ENCODE results near the gene PAH. TPM values are rescaled to one million over a fixed set of nuclear protein-coding genes. Genes with fewer than 3 reads are reported as not detected.

The PAH gene
- total and polyA plus RNA-seq, 2 of the 4 experiments (the other 2 are of a cell fraction), result not detected

GRCh38 chr12:102806592-102806991 is 110.5 kb downstream of the PAH start:
- WGBS, 2 experiments (ENCODE audit: extremely low coverage in 2 of 2, insufficient read length in 1 of 2), result no CpG with 5 or more reads among the region's 2 CpGs
- H2AFZ ChIP-seq (replicated peaks; ENCODE audit: low read length, poor library complexity), result no peak overlapping the region
- no peak overlapping the region for H3K18ac ChIP-seq (ENCODE audit: low read depth, low read length)
- no peak overlapping the region for H4K8ac ChIP-seq (ENCODE audit: low read depth in 2 of 2, low read length in 2 of 2)
- no peak overlapping the region for H3K14ac ChIP-seq (replicated peaks; ENCODE audit: low read depth, low read length)
- no peaks in the 10 kb centered on the region for H3K79me1 ChIP-seq (ENCODE audit: low read depth in 1 of 2, low read length in 2 of 2)
- H2AK9ac ChIP-seq (replicated peaks; ENCODE audit: low read depth, low read length, poor library complexity), result no peak overlapping the region
- no peaks in the 10 kb centered on the region for H3K4me1 ChIP-seq (ENCODE audit: control insufficient read depth, insufficient read depth, low read length)
- dilution Hi-C loops (cut with HindIII; ENCODE audit: low sequenced_read_pairs, unreplicated experiment) (no loop called here), intact Hi-C loops (cut with micrococcal nuclease) (no loop called here), in situ Hi-C loops (cut with MboI; ENCODE audit: low sequenced_read_pairs) (no loop called here)
- POLR2A ChIA-PET (ENCODE audit: unreplicated experiment), result no interaction called here
- no peak overlapping the region for H3K27ac ChIP-seq (ENCODE audit: insufficient read depth, low read length)
- no peak overlapping the region for H3K9ac ChIP-seq (ENCODE audit: low read depth, low read length)
- no peak overlapping the region for H4K91ac ChIP-seq (ENCODE audit: insufficient read depth, low read depth, low read length)
- no peak overlapping the region for H3K4ac ChIP-seq (ENCODE audit: low read depth, low read length)
- no peak for ATAC-seq (ENCODE audit: low read depth)
- H3K4me3 ChIP-seq (ENCODE audit: insufficient read depth, low read depth, low read length), result no peak overlapping the region
- BruUV-seq (replicated peaks), result no TSS peak
- no peak overlapping the region for H2AK5ac ChIP-seq (ENCODE audit: low read depth, low read length)
- no peaks in the 10 kb centered on the region for H3K36me3 ChIP-seq (ENCODE audit: control insufficient read depth, insufficient read depth, low read length)
- H3K56ac ChIP-seq (ENCODE audit: extremely low read depth, insufficient read depth, low read length), result no peak overlapping the region
- no peak for TF ChIP-seq CEBPB (IDR thresholded peaks at IDR 0.05; ENCODE audit: low read depth, low read length)
- no peak overlapping the region for H3K4me2 ChIP-seq (ENCODE audit: low read depth, low read length)
- H3K23ac ChIP-seq (ENCODE audit: low read depth, low read length), result no peak overlapping the region
- CTCF ChIA-PET, result no interaction called here
- H2BK120ac ChIP-seq (ENCODE audit: low read depth, low read length), result no peak overlapping the region
- no peak overlapping the region for H2BK5ac ChIP-seq (ENCODE audit: low read depth, low read length, poor library complexity, severe bottlenecking)
- H3K27me3 ChIP-seq (ENCODE audit: control insufficient read depth, insufficient read depth, low read length), result no peaks in the 10 kb centered on the region
- no peak overlapping the region for H2BK20ac ChIP-seq (ENCODE audit: low read depth, low read length)
- DNase-seq, result no peak
- no peaks in the 10 kb centered on the region for H3K9me1 ChIP-seq (ENCODE audit: insufficient read depth, low read length)
- no peak overlapping the region for H4K5ac ChIP-seq (ENCODE audit: low read depth, low read length)
- no peak overlapping the region for H2BK15ac ChIP-seq (ENCODE audit: low read depth, low read length)
- no peaks in the 10 kb centered on the region for H3K9me3 ChIP-seq (ENCODE audit: control insufficient read depth, insufficient read depth, low read length)
- no peaks in the 10 kb centered on the region for H4K20me1 ChIP-seq (ENCODE audit: insufficient read depth, low read length)

Data from IMR-90 (cell line).